ENCODE measurements around the gene VWF.

DNA sequence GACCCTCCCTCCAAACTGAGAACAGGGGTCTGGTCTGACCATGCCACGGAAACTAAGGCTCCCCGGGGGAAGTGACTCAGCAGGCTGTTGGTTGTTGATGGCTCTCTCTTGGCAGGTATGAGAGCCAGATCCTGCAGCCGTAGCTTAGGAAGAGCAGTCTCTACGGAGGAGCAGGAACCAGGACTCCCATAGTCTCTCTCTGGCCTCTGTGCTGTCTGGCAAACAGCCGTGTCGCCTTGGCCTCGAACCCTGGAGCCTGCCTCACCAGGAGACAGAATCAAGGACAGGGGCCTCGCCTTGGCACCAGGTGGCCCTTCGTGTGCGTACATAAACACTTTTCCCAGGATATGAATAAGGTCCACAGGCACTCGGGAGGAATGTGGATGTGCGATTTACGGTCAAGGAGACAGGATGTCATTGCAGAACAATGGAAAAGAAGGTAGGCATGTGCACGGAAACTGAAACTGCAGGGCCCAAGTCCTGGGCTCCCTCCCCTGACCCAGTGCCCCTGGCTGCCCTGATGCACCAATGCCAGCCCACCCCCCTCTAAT is 7.9 kb downstream of the VWF start:
- TF ChIP-seq, protein P1, sequence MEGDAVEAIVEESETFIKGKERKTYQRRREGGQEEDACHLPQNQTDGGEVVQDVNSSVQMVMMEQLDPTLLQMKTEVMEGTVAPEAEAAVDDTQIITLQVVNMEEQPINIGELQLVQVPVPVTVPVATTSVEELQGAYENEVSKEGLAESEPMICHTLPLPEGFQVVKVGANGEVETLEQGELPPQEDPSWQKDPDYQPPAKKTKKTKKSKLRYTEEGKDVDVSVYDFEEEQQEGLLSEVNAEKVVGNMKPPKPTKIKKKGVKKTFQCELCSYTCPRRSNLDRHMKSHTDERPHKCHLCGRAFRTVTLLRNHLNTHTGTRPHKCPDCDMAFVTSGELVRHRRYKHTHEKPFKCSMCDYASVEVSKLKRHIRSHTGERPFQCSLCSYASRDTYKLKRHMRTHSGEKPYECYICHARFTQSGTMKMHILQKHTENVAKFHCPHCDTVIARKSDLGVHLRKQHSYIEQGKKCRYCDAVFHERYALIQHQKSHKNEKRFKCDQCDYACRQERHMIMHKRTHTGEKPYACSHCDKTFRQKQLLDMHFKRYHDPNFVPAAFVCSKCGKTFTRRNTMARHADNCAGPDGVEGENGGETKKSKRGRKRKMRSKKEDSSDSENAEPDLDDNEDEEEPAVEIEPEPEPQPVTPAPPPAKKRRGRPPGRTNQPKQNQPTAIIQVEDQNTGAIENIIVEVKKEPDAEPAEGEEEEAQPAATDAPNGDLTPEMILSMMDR (conservative IDR thresholded peaks at IDR 0.05; ENCODE audit: low read depth, low read length), result no peak
- TF ChIP-seq POLR2A (IDR thresholded peaks at IDR 0.05; ENCODE audit: low read depth, low read length), result no peak

Data from IMR-90 (cell line).